ENCODE results near the gene ASCC1.

ASCC1 gene

GRCh38 chr10:72062832-72063702 is 153.0 kb downstream of the ASCC1 start:
- DNase-seq, result no peak

GRCh38 chr10:72062382-72062781 is 153.7 kb downstream of the ASCC1 start:
- no peak for DNase-seq

GRCh38 chr10:72061930-72062329 is 154.1 kb downstream of the ASCC1 start:
- DNase-seq, result no peak

- no peak for DNase-seq
Measured at GRCh38 chr10:72061491-72061890, 154.6 kb downstream of the ASCC1 start.

- no peak for DNase-seq
Measured at GRCh38 chr10:72059843-72060822, 155.9 kb downstream of the ASCC1 start.

- DNase-seq, result no peak
Measured at GRCh38 chr10:72058989-72059842, 156.9 kb downstream of the ASCC1 start.

- DNase-seq, result no peak
Measured at GRCh38 chr10:72058347-72058898, 157.7 kb downstream of the ASCC1 start.

- DNase-seq, result no peak
Measured at GRCh38 chr10:72056932-72057751, 158.9 kb downstream of the ASCC1 start.

GRCh38 chr10:72056113-72056512 is 160.0 kb downstream of the ASCC1 start:
- DNase-seq, result no peak

GRCh38 chr10:72053690-72054089 is 162.4 kb downstream of the ASCC1 start:
- no peak for DNase-seq

- no peak for DNase-seq
Measured at GRCh38 chr10:72050873-72051272, 165.2 kb downstream of the ASCC1 start.

GRCh38 chr10:72049969-72050781 is 165.9 kb downstream of the ASCC1 start:
- DNase-seq, result no peak

GRCh38 chr10:72049472-72049871 is 166.6 kb downstream of the ASCC1 start:
- no peak for DNase-seq

- DNase-seq, result peak; percentile 87
Measured at GRCh38 chr10:72048450-72049124, 167.5 kb downstream of the ASCC1 start.

Measured in effector CD8-positive, alpha-beta T cell (primary cell).